HEK293T (cell line): ENCODE data around the gene HACE1.
A peak's percentile ranks its signal among the peaks of the same experiment; 100 is the strongest.

Source experiments
- CTCF ChIA-PET: fragments of 350-600 bp; formaldehyde crosslinking; extraction: SDS; loops from one replicate; lab custom pipeline; 2021; ENCODE audit warnings: antibody characterized with exemption, inconsistent platforms; lab: Yijun Ruan, JAX
- POLR2A ChIA-PET: fragments of 350-600 bp; formaldehyde crosslinking; extraction: SDS; loops from one replicate; lab custom pipeline; 2020; ENCODE audit warnings: antibody characterized with exemption, inconsistent platforms; lab: Yijun Ruan, JAX
- DNase-seq: peaks from one replicate; pipeline ENCODE4 v3.0.0; 2012; ENCODE audit warnings: mixed read lengths; ENCODE audit errors: extremely low spot score
- ARNT ChIP-seq: fragments of 450-650 bp; IDR thresholded peaks from 2 replicates; pipeline ENCODE4 v1.6.1; 2017; ENCODE audit warnings: mild to moderate bottlenecking
- BHLHE40 ChIP-seq: fragments of 450-650 bp; IDR thresholded peaks from 2 replicates; pipeline ENCODE4 v1.6.1; 2016; ENCODE audit warnings: mild to moderate bottlenecking, moderate library complexity, borderline replicate concordance
- CTBP1 ChIP-seq: fragments of 450-650 bp; IDR thresholded peaks from 2 replicates; pipeline ENCODE4 v1.6.1; 2016; ENCODE audit warnings: borderline replicate concordance
- ELF4 ChIP-seq: fragments of 450-650 bp; IDR thresholded peaks from 2 replicates; pipeline ENCODE4 v1.6.1; 2017; ENCODE audit warnings: antibody characterized with exemption
- FOXA1 ChIP-seq: fragments of 450-650 bp; IDR thresholded peaks from 2 replicates; pipeline ENCODE4 v1.6.1; 2016; ENCODE audit warnings: mild to moderate bottlenecking
- FOXK2 ChIP-seq: fragments of 450-650 bp; IDR thresholded peaks from 2 replicates; pipeline ENCODE4 v1.6.1; 2016; ENCODE audit warnings: mild to moderate bottlenecking
- FOXM1 ChIP-seq: fragments of 450-650 bp; IDR thresholded peaks from 2 replicates; pipeline ENCODE4 v1.6.1; 2017; ENCODE audit warnings: mild to moderate bottlenecking, borderline replicate concordance
- HDGF ChIP-seq: fragments of 450-650 bp; IDR thresholded peaks from 2 replicates; pipeline ENCODE4 v1.6.1; 2017; ENCODE audit warnings: antibody characterized with exemption, borderline replicate concordance
- L3MBTL2 ChIP-seq: fragments of 450-650 bp; conservative IDR thresholded peaks from 2 replicates; pipeline ENCODE4 v1.6.1; 2016; ENCODE audit warnings: mild to moderate bottlenecking
- LEF1 ChIP-seq: fragments of 450-650 bp; IDR thresholded peaks from 2 replicates; pipeline ENCODE4 v1.6.1; 2017; ENCODE audit warnings: mild to moderate bottlenecking, borderline replicate concordance
- NFRKB ChIP-seq: fragments of 450-650 bp; IDR thresholded peaks from 2 replicates; pipeline ENCODE4 v1.6.1; 2016; ENCODE audit warnings: mild to moderate bottlenecking, moderate library complexity
- SP1 ChIP-seq: fragments of 450-650 bp; IDR thresholded peaks from 2 replicates; pipeline ENCODE4 v1.6.1; 2017
- SUZ12 ChIP-seq: fragments of 450-650 bp; IDR thresholded peaks from 2 replicates; pipeline ENCODE4 v1.6.1; 2016; ENCODE audit warnings: mild to moderate bottlenecking
- TARDBP ChIP-seq: fragments of 450-650 bp; IDR thresholded peaks from 2 replicates; pipeline ENCODE4 v1.6.1; 2016
- ZNF384 ChIP-seq: fragments of 450-650 bp; IDR thresholded peaks from 2 replicates; pipeline ENCODE4 v1.6.1; 2016
- TF ChIP-seq, protein P1 (sequence below): fragments of 450-650 bp; IDR thresholded peaks from 2 replicates; pipeline ENCODE4 v1.6.1; 2016

Gene HACE1

DNA sequence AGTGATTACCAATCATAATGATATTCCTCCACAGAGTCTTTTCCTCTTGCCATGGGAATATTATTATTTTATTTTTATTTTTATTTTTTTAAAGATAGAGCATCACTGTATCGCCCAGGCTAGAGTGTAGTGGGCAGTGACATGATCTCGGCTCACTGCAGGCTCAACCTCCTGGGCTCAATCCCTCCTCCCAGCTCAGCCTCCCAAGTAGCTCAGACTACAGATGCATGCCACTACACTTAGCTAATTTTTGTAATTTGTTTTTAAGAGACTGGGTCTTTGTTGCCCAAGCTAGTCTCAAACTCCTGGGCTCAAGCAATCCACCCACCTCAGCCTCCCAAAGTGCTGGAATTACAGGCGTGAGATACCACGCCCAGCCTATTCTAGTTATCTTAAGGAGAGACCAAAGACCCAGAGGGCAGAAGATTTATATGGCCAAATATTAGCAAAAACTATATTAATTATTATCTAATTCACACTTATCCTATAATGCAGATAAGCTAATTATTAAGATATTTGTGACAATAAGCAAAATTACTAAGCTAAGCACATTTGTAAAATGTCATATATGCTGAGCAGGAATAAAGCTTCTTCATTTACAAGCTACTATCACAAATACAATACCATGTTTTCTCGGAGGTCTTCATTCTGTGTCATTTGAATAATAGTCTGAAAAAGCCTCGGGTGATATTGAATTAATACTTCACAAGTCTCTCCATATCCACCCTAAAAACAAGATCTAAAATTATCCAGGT, 63.5 kb downstream of the HACE1 start:
- ChIA-PET CTCF (no interaction called here), POLR2A (no interaction called here)
- TF ChIP-seq FOXM1 = no peak
- TF ChIP-seq SP1 = no peak
- TF ChIP-seq SUZ12 = no peak
- no peak for TF ChIP-seq NFRKB
- TF ChIP-seq LEF1 = no peak
- TF ChIP-seq CTBP1 = no peak
- no peak for TF ChIP-seq ELF4
- no peak for TF ChIP-seq TARDBP
- TF ChIP-seq HDGF = no peak
- no peak for TF ChIP-seq ZNF384
- DNase-seq = no peak

DNA sequence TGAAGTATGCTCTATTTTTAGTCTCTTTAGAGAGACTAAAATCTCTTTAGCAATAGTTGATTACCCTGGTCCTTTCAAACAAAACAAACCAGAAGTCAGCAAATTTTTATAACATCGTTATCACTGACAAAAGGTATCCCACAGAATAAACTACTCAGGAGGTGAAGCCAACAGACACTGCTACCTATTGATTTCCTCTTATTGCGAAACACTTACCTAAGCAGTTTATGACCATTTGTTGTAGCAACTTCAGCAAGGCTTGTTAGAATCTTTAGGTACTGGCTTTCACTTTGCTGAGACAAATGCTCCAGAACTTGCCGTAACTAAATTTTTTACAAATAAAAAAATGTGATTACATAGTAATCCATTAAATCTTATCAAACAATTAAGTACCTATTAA, 64.4 kb downstream of the HACE1 start:
- no peak for TF ChIP-seq NFRKB
- TF ChIP-seq HDGF = no peak
- no peak for TF ChIP-seq CTBP1
- no peak for TF ChIP-seq LEF1
- TF ChIP-seq SP1 = no peak
- no peak for TF ChIP-seq ELF4
- no peak for TF ChIP-seq ZNF384
- TF ChIP-seq BHLHE40 = no peak
- no peak for TF ChIP-seq SUZ12
- no peak for TF ChIP-seq FOXA1
- no peak for TF ChIP-seq ARNT
- TF ChIP-seq, protein P1, sequence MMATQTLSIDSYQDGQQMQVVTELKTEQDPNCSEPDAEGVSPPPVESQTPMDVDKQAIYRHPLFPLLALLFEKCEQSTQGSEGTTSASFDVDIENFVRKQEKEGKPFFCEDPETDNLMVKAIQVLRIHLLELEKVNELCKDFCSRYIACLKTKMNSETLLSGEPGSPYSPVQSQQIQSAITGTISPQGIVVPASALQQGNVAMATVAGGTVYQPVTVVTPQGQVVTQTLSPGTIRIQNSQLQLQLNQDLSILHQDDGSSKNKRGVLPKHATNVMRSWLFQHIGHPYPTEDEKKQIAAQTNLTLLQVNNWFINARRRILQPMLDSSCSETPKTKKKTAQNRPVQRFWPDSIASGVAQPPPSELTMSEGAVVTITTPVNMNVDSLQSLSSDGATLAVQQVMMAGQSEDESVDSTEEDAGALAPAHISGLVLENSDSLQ = no peak
- TF ChIP-seq FOXM1 = no peak
- TF ChIP-seq L3MBTL2 = no peak
- TF ChIP-seq TARDBP = no peak
- DNase-seq = no peak
- POLR2A ChIA-PET = no interaction called here
- CTCF ChIA-PET = no interaction called here

DNA sequence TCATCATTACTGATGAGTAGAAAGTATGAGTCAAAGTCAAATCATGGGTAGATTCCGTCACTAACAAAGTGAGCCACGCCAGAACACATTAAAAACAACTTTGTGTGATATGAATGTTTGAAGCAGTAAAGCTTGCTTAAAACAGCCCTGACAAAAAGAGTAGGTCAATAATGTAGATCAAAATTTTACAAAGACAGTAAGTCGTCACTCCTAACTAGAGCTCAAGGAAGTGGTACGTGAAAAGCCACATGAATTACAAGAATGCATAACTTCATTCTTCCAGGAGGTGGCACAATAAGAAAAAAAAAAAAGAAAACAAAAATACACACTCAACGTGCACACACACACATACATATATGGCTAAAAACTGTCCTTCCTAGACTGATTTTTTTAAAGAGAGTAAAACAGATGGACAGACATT, 69.9 kb downstream of the HACE1 start:
- TF ChIP-seq LEF1 = no peak
- peak; percentile 82 for TF ChIP-seq ZNF384
- no peak for TF ChIP-seq NFRKB
- no peak for TF ChIP-seq ELF4
- TF ChIP-seq L3MBTL2 = no peak
- peak; percentile 16 for DNase-seq
- ChIA-PET POLR2A (no interaction called here), CTCF (interaction anchor here (0.6 to 1.6 kb wide), 5 partner anchors 14 to 618 kb away, joined by 3 to 5 read pairs (median 3); no protein-coding TSS in a partner anchor)

DNA sequence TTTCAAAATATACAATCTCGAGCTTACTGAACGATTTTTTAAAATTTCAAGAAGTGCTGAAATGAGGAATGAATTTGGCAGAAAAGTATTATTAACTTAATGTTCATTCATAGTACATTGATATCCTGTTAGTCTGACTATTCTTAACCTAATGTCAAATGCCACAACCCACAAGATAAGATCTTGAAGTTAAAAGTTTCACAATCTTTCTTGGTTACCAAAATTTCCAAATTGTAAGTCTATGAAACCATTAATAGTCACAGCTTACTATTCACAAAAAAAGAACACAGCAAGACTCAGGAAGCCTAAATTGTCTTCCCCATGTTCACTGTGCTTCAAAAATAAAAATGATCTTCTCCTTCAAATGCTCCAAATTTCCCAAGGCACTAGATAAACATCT, 71.3 kb downstream of the HACE1 start:
- no peak for DNase-seq
- ChIA-PET CTCF (no interaction called here), POLR2A (no interaction called here)
- no peak for TF ChIP-seq ARNT
- TF ChIP-seq SP1 = no peak
- no peak for TF ChIP-seq FOXM1
- TF ChIP-seq SUZ12 = no peak
- TF ChIP-seq, protein P1 = no peak
- TF ChIP-seq CTBP1 = no peak
- no peak for TF ChIP-seq FOXA1
- no peak for TF ChIP-seq BHLHE40
- TF ChIP-seq LEF1 = no peak
- no peak for TF ChIP-seq HDGF
- no peak for TF ChIP-seq ZNF384
- no peak for TF ChIP-seq TARDBP
- no peak for TF ChIP-seq NFRKB
- TF ChIP-seq ELF4 = no peak
- TF ChIP-seq L3MBTL2 = no peak
- no peak for TF ChIP-seq FOXK2

DNA sequence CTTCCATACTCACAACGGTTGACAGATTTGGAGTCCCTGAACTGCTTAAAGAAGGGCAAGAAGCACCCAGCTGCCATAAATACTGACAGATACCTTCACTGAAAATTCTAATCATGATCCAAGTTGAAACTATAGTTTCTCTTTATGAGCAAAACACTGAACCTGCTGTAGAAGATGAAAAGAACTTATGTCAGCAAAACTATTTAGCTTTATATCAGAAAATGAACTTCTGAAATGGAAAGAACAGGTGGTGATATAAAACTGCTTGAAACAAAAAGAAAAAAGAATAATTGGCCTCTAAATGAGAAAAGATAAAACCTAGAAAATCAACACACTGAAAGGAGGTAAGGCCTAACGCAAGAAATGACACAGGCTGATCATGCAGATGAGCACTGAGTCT, 72.4 kb downstream of the HACE1 start:
- CTCF ChIA-PET = interaction anchor here (0.6 kb wide), 1 partner anchor 11 kb away, joined by 3 read pairs; no protein-coding TSS in a partner anchor
- POLR2A ChIA-PET = no interaction called here
- DNase-seq = no peak
- TF ChIP-seq SUZ12 (no peak), CTBP1 (no peak), ARNT (no peak), NFRKB (no peak), SP1 (no peak), ZNF384 (no peak), HDGF (no peak), BHLHE40 (no peak), FOXK2 (no peak), FOXA1 (no peak)
- TF ChIP-seq, protein P1 = no peak

DNA sequence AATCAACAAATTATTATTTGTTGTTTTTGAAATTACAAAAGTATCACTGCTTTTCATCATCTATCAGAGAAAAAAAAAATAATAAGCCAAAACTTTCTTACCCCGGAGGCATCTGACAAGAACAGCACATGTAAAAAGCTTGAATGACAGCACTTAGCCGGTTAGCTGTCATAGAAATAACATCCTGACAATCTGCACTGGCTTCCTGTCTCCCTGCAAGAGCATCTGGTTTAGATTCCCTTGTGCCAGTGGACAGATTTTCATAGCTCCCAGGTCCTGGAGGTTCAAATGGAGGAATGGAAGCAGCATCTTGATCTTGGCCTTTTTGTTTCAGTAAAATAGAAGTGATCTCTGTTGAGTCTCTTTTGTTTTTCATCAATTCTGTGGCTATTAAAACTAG, 74.8 kb downstream of the HACE1 start:
- CTCF ChIA-PET = no interaction called here
- DNase-seq = no peak

More for the DNA sequence above, 74.8 kb downstream of the HACE1 start:
- TF ChIP-seq ZNF384 = no peak
- no peak for TF ChIP-seq L3MBTL2
- no peak for TF ChIP-seq SUZ12
- TF ChIP-seq, protein P1 = no peak
- POLR2A ChIA-PET = no interaction called here
